ENCODE results near the gene KRT78. TPM values are rescaled to one million over a fixed set of nuclear protein-coding genes. Genes with fewer than 3 reads are reported as not detected.

Gene KRT78
- total RNA-seq, 1 experiment from 2014 or later, result not detected

DNA sequence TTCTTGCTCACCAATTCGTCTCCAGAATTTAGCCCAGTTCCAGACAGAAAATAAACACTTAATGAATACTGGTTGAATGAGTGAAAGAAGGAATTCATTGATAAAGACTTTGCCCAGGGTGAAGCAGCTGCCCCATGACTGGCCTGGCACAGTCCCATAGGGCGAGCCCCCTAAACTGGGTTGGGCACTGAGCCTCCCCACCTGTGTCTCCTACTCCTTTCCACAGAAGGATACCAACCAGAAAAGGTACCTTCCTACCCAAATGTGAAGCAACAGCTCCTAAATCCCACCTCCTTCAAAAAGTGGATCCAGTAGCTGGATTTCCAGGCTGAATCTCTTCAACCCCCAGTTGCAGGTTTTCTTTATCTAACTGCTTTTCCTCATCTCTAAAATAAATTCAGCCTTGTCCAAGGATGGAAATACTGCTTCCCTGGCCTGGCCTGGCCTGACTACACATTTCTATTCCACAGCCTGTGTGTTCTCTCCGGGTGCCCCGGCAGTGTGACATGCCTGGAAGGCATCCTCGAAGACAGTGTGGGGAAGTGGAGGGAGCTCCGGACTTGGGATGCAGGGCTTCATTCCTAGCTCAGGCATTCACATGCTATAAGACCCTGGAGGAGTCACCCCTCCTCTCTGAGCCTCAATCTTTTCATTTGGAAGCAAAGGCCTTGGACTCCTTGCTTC is 60.5 kb downstream of the KRT78 start:
- Mint-ChIP-seq H3K27me3 (ENCODE audit: low read depth) (peaks cover 14% of the 10 kb centered on the region), H3K4me1 (peaks cover 7% of the 10 kb centered on the region), H3K36me3 (no peaks in the 10 kb centered on the region), H3K4me3 (no peak overlapping the region), H3K27ac (no peak overlapping the region), H3K9me3 (peaks cover 7% of the 10 kb centered on the region)
- TF ChIP-seq CREB1 (CRISPR knock-in tag; IDR thresholded peaks at IDR 0.05), result no peak
- TF ChIP-seq, protein P1, sequence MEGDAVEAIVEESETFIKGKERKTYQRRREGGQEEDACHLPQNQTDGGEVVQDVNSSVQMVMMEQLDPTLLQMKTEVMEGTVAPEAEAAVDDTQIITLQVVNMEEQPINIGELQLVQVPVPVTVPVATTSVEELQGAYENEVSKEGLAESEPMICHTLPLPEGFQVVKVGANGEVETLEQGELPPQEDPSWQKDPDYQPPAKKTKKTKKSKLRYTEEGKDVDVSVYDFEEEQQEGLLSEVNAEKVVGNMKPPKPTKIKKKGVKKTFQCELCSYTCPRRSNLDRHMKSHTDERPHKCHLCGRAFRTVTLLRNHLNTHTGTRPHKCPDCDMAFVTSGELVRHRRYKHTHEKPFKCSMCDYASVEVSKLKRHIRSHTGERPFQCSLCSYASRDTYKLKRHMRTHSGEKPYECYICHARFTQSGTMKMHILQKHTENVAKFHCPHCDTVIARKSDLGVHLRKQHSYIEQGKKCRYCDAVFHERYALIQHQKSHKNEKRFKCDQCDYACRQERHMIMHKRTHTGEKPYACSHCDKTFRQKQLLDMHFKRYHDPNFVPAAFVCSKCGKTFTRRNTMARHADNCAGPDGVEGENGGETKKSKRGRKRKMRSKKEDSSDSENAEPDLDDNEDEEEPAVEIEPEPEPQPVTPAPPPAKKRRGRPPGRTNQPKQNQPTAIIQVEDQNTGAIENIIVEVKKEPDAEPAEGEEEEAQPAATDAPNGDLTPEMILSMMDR (IDR thresholded peaks at IDR 0.05), result no peak
- TF ChIP-seq, protein P2, sequence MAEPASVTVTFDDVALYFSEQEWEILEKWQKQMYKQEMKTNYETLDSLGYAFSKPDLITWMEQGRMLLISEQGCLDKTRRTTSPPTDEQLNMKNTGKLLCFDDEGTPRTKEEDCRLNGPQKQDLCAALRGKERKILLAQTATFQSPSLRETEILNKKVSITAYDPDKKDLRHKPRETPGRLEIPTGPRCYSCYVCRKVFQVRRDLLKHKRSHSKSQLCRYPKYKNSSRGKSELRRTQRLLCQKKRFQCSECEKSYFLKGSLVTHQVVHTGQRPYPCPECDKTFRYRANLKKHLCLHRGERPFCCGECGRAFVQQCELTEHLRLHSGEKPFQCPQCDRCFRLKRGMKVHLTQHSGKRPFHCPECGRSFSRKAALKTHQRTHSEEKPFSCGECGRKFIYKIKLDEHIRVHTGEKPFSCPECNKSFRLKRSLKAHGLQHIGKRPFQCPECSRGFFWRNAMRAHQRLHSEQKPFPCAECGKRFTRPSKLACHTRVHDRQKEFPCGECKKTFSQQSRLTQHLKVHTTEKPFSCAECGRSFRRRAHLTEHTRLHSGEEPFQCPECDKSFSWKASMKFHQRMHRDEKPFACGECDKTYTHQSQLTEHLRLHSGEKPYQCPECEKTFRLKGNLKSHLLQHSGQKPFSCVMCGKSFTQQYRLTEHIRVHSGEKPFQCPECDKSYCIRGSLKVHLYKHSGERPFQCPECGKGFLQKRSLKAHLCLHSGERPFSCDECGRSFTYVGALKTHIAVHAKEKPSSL (CRISPR knock-in tag; conservative IDR thresholded peaks at IDR 0.05), result no peak
- no peak for TF ChIP-seq SMAD4 (CRISPR knock-in tag; IDR thresholded peaks at IDR 0.05)
- TF ChIP-seq, protein P3, sequence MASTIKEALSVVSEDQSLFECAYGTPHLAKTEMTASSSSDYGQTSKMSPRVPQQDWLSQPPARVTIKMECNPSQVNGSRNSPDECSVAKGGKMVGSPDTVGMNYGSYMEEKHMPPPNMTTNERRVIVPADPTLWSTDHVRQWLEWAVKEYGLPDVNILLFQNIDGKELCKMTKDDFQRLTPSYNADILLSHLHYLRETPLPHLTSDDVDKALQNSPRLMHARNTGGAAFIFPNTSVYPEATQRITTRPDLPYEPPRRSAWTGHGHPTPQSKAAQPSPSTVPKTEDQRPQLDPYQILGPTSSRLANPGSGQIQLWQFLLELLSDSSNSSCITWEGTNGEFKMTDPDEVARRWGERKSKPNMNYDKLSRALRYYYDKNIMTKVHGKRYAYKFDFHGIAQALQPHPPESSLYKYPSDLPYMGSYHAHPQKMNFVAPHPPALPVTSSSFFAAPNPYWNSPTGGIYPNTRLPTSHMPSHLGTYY (CRISPR knock-in tag; IDR thresholded peaks at IDR 0.05), result no peak
- no peak for TF ChIP-seq NFYB (CRISPR knock-in tag; conservative IDR thresholded peaks at IDR 0.05; ENCODE audit: low read depth)
- TF ChIP-seq RELA (CRISPR knock-in tag; IDR thresholded peaks at IDR 0.05; ENCODE audit: borderline replicate concordance), result no peak
- DNase-seq (ENCODE audit: low spot score) (no peak), ATAC-seq (no peak)
- CTCF ChIA-PET, result interaction anchor here (1.0 to 5.8 kb wide), 4 partner anchors 83 to 193 kb away, joined by 3 to 25 read pairs (median 4); no protein-coding TSS in a partner anchor
- POLR2A ChIA-PET, result interaction anchor here (1.0 to 1.1 kb wide), 2 partner anchors 17 to 218 kb away, joined by 3 read pairs; partner anchors contain the start of gene EIF4B

Other genes starting within 250 kb of the KRT78 start
- gene KRT72, start 247.5 kb downstream of the KRT78 start, total RNA-seq (2021), result 0.11 TPM in 1 of 3 replicates, not detected in the others
- gene KRT73, start 230.4 kb downstream of the KRT78 start, total RNA-seq (2021), result not detected in 3 replicates
- not detected in 3 replicates for gene KRT2, start 196.8 kb downstream of the KRT78 start, total RNA-seq (2021)
- not detected in 3 replicates for gene KRT1, start 168.6 kb downstream of the KRT78 start, total RNA-seq (2021)
- not detected in 3 replicates for gene KRT77, start 145.5 kb downstream of the KRT78 start, total RNA-seq (2021)
- gene KRT76, start 71.6 kb downstream of the KRT78 start, total RNA-seq (2021), result not detected in 3 replicates
- not detected in 3 replicates for gene KRT3, start 52.9 kb downstream of the KRT78 start, total RNA-seq (2021)
- gene KRT4, start 34.9 kb downstream of the KRT78 start, total RNA-seq (2021), result not detected in 3 replicates
- gene KRT79, start 14.7 kb downstream of the KRT78 start, total RNA-seq (2021), result not detected in 3 replicates
- gene KRT8, start 56.1 kb upstream of the KRT78 start, total RNA-seq (2021), result 424 to 477 TPM (median 429 TPM) in 3 replicates
- 461 to 525 TPM (median 465 TPM) in 3 replicates for gene KRT18, start 100.1 kb upstream of the KRT78 start, total RNA-seq (2021)
- gene EIF4B, start 157.5 kb upstream of the KRT78 start, total RNA-seq (2021), result 730 to 860 TPM (median 838 TPM) in 3 replicates
- gene TNS2, start 201.1 kb upstream of the KRT78 start, total RNA-seq (2021), result 3.4 to 7.7 TPM (median 4.1 TPM) in 3 replicates
- 6.5 to 11.9 TPM (median 6.8 TPM) in 3 replicates for gene SPRYD3, start 230.4 kb upstream of the KRT78 start, total RNA-seq (2021)
- gene IGFBP6, start 248.7 kb upstream of the KRT78 start, total RNA-seq (2021), result 6.4 to 11.2 TPM (median 7.4 TPM) in 3 replicates

Measured in WTC11 (cell line).